Measurements from ENCODE around the gene CORO6.

- no peak for TF ChIP-seq EZH2 (IDR thresholded peaks at IDR 0.05; ENCODE audit: low read length)
- TF ChIP-seq, protein P1, sequence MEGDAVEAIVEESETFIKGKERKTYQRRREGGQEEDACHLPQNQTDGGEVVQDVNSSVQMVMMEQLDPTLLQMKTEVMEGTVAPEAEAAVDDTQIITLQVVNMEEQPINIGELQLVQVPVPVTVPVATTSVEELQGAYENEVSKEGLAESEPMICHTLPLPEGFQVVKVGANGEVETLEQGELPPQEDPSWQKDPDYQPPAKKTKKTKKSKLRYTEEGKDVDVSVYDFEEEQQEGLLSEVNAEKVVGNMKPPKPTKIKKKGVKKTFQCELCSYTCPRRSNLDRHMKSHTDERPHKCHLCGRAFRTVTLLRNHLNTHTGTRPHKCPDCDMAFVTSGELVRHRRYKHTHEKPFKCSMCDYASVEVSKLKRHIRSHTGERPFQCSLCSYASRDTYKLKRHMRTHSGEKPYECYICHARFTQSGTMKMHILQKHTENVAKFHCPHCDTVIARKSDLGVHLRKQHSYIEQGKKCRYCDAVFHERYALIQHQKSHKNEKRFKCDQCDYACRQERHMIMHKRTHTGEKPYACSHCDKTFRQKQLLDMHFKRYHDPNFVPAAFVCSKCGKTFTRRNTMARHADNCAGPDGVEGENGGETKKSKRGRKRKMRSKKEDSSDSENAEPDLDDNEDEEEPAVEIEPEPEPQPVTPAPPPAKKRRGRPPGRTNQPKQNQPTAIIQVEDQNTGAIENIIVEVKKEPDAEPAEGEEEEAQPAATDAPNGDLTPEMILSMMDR (optimal IDR thresholded peaks at IDR 0.05 in 1 of 3, IDR thresholded peaks at IDR 0.05 in 1 of 3, conservative IDR thresholded peaks at IDR 0.05 in 1 of 3; ENCODE audit: extremely low read depth in 1 of 3, insufficient read depth in 2 of 3, low read length in 3 of 3), result no peak
These were observed 38.1 kb downstream of the CORO6 start for GRCh38 chr17:29584452-29585079.

Measured in keratinocyte (primary cell).